Measurements from ENCODE around the gene STIP1. TPM values are rescaled to one million over a fixed set of nuclear protein-coding genes. Genes with fewer than 3 reads are reported as not detected.

Gene STIP1
- total and polyA plus RNA-seq, 2 of the 8 experiments (the other 6 are each of a cell fraction or from before 2014, with no cell fraction given), result 140 to 329 TPM

DNA sequence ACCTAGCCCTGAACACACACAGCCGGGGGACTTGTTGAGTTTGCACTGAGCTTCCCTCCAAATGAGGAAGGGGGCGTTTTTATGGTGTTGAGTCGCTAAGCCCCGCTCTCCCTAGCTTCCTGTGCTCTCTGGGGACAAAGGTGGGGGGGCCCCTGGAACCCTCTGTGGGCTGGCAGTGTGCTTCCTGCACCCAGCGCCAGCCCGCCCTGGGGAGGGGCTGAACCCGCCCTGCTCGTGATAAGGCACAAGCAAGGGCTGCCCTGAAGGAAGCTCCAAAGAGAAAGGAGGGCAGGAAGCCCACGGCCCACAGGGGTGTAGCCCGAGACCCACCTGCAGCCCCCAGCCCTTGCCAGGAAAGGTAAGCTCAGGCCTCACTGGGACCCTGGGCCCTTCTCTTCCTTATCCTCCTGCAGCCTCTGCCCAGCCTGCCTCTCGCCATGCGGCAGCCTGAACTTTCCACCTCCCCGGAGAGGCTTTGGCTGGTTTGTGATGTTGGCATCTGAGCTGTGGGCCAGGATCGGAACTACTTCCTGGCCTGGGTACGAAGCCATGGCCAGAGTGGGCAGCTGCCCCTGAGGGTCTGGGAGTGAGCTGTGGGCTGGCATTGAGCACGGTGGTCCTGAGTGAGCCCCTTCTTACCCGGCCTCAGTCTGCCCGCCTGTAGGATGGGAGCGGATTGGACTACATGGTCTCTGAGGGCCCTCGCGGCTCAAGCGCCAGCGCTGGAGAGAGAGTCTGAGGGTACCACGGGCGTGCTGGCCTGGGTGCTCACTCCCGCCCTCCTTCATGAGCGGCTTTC is 20.7 kb downstream of the STIP1 start, which contains the start of gene FERMT3:
Gene FERMT3 (plus strand): TSS at position 265 of the 799 bp plus-strand sequence. CDS start 644 bp downstream, outside the sequence.
- Histone ChIP-seq H3K79me2 (ENCODE audit: control insufficient read depth in 1 of 2, insufficient read depth in 2 of 2, low read length in 2 of 2) (no peaks in the 10 kb centered on the region), H3K27me3 (replicated peaks in 1 of 4; ENCODE audit: control insufficient read depth in 3 of 4, extremely low read depth in 1 of 4, insufficient read depth in 3 of 4, low read length in 3 of 4) (no peaks in the 10 kb centered on the region; a peak in 1 of 7 replicates), H3K23me2 (ENCODE audit: low read depth, low read length) (no peaks in the 10 kb centered on the region), H3K9ac (replicated peaks in 1 of 4; ENCODE audit: extremely low read depth in 1 of 4, low read depth in 3 of 4, low read length in 3 of 4) (no peak within 1 kb of the TSS; a peak in 1 of 7 replicates), H4K5ac (ENCODE audit: insufficient read length, low read depth, low read length) (no peak within 1 kb of the TSS), H2AK5ac (ENCODE audit: low read depth, low read length) (no peak within 1 kb of the TSS), H2BK20ac (ENCODE audit: low read length) (no peak within 1 kb of the TSS), H4K91ac (replicated peaks; ENCODE audit: insufficient read length, low read length) (no peak within 1 kb of the TSS), H3K14ac (ENCODE audit: insufficient read length) (no peak within 1 kb of the TSS), H3K4me1 (replicated peaks in 1 of 4; ENCODE audit: control insufficient read depth in 3 of 4, insufficient read depth in 4 of 4, low read length in 3 of 4) (peaks cover 0 to 5% (median 0%) of the 10 kb centered on the region in 4 experiments; a peak in 3 of 7 replicates), H2BK15ac (ENCODE audit: low read length) (no peak within 1 kb of the TSS), H3K18ac (ENCODE audit: extremely low read depth, low read length) (no peak within 1 kb of the TSS), H3K4me2 (ENCODE audit: insufficient read depth in 1 of 2, low read depth in 2 of 2, low read length in 2 of 2) (no peak within 1 kb of the TSS), H3K79me1 (ENCODE audit: low read depth, low read length) (no peaks in the 10 kb centered on the region), H2BK12ac (ENCODE audit: low read depth, low read length) (no peak within 1 kb of the TSS), H3K4me3 (ENCODE audit: extremely low read depth in 1 of 4, insufficient read depth in 2 of 4, low read depth in 3 of 4, low read length in 4 of 4) (no peak within 1 kb of the TSS), H2BK120ac (replicated peaks; ENCODE audit: low read depth, low read length) (no peak within 1 kb of the TSS), H2AFZ (ENCODE audit: low read length) (no peak within 1 kb of the TSS), H4K8ac (ENCODE audit: extremely low read depth, insufficient read depth, low read length) (peak within 1 kb of the TSS; percentile 76), H3K9me3 (ENCODE audit: insufficient read depth in 2 of 2, low read depth in 1 of 2, low read length in 1 of 2) (no peaks in the 10 kb centered on the region), H4K20me1 (replicated peaks in 1 of 2; ENCODE audit: control insufficient read depth in 1 of 2, insufficient read depth in 2 of 2, low read length in 2 of 2) (peaks cover 5 to 14% of the 10 kb centered on the region in 2 experiments), H3K56ac (replicated peaks; ENCODE audit: insufficient read length, low read depth, low read length) (no peak within 1 kb of the TSS), H3K4ac (replicated peaks; ENCODE audit: insufficient read length, low read depth, low read length) (no peak within 1 kb of the TSS), H3K27ac (ENCODE audit: low read depth, low read length) (peak within 1 kb of the TSS; percentile 29; the same call in 1 of the 2 replicates), H3K23ac (ENCODE audit: insufficient read length) (no peak within 1 kb of the TSS), H2BK5ac (ENCODE audit: low read depth, low read length) (peak within 1 kb of the TSS; percentile 16), H3K36me3 (ENCODE audit: control insufficient read depth in 2 of 4, insufficient read depth in 4 of 4, low read length in 3 of 4) (peaks cover 27 to 46% (median 36%) of the 10 kb centered on the region in 4 experiments)
- ChIA-PET CTCF (ENCODE audit: partially characterized antibody) (interaction anchor here (0.7 to 7.4 kb wide), 24 partner anchors 9 to 272 kb away, joined by 3 to 68 read pairs (median 5); partner anchors contain the start of genes CCDC88B, DNAJC4, NUDT22 and PLCB3), POLR2A (ENCODE audit: partially characterized antibody) (interaction anchor here (0.6 to 18.4 kb wide), 20 partner anchors 10 to 443 kb away, joined by 3 to 253 read pairs (median 4); partner anchors contain the start of genes ESRRA, GPR137, NUDT22 and PLCB3)
- WGBS, 2 experiments (ENCODE audit: extremely low coverage in 1 of 2, insufficient coverage in 1 of 2, insufficient read length in 1 of 2, insufficient replicate concordance in 2 of 2, low coverage in 1 of 2, low lambda C conversion rate in 2 of 2, missing lambda C conversion rate in 1 of 2), result 92% methylated on average over 26 of the region's 27 CpGs; no CpG with 5 or more reads in 1 of the 2 experiments
- FAIRE-seq, result no peak
- no peak for DNase-seq (ENCODE audit: low read depth in 1 of 2, low spot score in 2 of 2)
- TF ChIP-seq RNF2 (IDR thresholded peaks at IDR 0.05; ENCODE audit: borderline replicate concordance, low read depth, low read length, missing control alignments, poor library complexity, severe bottlenecking) (no peak), POLR2AphosphoS5 (IDR thresholded peaks at IDR 0.05; ENCODE audit: low read depth, low read length) (no peak), MAFK (IDR thresholded peaks at IDR 0.05; ENCODE audit: low read depth, low read length) (no peak), RBBP5 (IDR thresholded peaks at IDR 0.05; ENCODE audit: borderline replicate concordance, low read depth, low read length) (no peak), RXRA (IDR thresholded peaks at IDR 0.05; ENCODE audit: insufficient read depth, low read depth, low read length) (no peak), HDAC6 (IDR thresholded peaks at IDR 0.05; ENCODE audit: low read depth, low read length) (no peak), SIN3A (conservative IDR thresholded peaks at IDR 0.05 in 1 of 2, IDR thresholded peaks at IDR 0.05 in 1 of 2; ENCODE audit: low read depth in 1 of 2, low read length in 2 of 2) (no peak), JUN (IDR thresholded peaks at IDR 0.05; ENCODE audit: low read depth, low read length) (no peak)

All from H1 (cell line).